ENCODE data around the gene SLC39A7. TPM values are rescaled to one million over a fixed set of nuclear protein-coding genes. Genes with fewer than 3 reads are reported as not detected.

The SLC39A7 gene
- total and polyA plus RNA-seq, 2 of the 13 experiments (the other 11 are each of a cell fraction or from before 2014, with no cell fraction given), result 142 to 229 TPM

- TF ChIP-seq ZBTB2 (CRISPR knock-in tag; IDR thresholded peaks at IDR 0.05; ENCODE audit: low read depth), result no peak
- no peak for TF ChIP-seq KDM1A (CRISPR knock-in tag; IDR thresholded peaks at IDR 0.05)
- TF ChIP-seq, protein P1, sequence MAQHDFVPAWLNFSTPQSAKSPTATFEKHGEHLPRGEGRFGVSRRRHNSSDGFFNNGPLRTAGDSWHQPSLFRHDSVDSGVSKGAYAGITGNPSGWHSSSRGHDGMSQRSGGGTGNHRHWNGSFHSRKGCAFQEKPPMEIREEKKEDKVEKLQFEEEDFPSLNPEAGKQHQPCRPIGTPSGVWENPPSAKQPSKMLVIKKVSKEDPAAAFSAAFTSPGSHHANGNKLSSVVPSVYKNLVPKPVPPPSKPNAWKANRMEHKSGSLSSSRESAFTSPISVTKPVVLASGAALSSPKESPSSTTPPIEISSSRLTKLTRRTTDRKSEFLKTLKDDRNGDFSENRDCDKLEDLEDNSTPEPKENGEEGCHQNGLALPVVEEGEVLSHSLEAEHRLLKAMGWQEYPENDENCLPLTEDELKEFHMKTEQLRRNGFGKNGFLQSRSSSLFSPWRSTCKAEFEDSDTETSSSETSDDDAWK (CRISPR knock-in tag; IDR thresholded peaks at IDR 0.05), result no peak
- TF ChIP-seq ZNF180 (CRISPR knock-in tag; IDR thresholded peaks at IDR 0.05; ENCODE audit: borderline replicate concordance, low read depth), result 0 out of 2 replicates have a peak, but pooled peaks have one; percentile 56
- 0 out of 2 replicates have a peak, but pooled peaks have one; percentile 65 for TF ChIP-seq ZNF704 (CRISPR knock-in tag; IDR thresholded peaks at IDR 0.05; ENCODE audit: borderline replicate concordance)
- TF ChIP-seq ZNF674 (CRISPR knock-in tag; IDR thresholded peaks at IDR 0.05; ENCODE audit: low read depth), result 0 out of 2 replicates have a peak, but pooled peaks have one; percentile 37
- peak; percentile 45; the same call in 1 of the 2 replicates for TF ChIP-seq ETV5 (CRISPR knock-in tag; IDR thresholded peaks at IDR 0.05; ENCODE audit: borderline replicate concordance)
- peak; percentile 73; the same call in 1 of the 2 replicates for TF ChIP-seq ZFYVE20 (CRISPR knock-in tag; IDR thresholded peaks at IDR 0.05; ENCODE audit: borderline replicate concordance, low read depth)
- TF ChIP-seq BCL6 (CRISPR knock-in tag; IDR thresholded peaks at IDR 0.05), result 0 out of 2 replicates have a peak, but pooled peaks have one; percentile 14
- no peak for TF ChIP-seq ZNF292 (CRISPR knock-in tag; IDR thresholded peaks at IDR 0.05; ENCODE audit: borderline replicate concordance, low read depth)
- TF ChIP-seq MAFG (CRISPR knock-in tag; IDR thresholded peaks at IDR 0.05), result no peak
- no peak for TF ChIP-seq MATR3 (CRISPR knock-in tag; IDR thresholded peaks at IDR 0.05)
- TF ChIP-seq, protein P2, sequence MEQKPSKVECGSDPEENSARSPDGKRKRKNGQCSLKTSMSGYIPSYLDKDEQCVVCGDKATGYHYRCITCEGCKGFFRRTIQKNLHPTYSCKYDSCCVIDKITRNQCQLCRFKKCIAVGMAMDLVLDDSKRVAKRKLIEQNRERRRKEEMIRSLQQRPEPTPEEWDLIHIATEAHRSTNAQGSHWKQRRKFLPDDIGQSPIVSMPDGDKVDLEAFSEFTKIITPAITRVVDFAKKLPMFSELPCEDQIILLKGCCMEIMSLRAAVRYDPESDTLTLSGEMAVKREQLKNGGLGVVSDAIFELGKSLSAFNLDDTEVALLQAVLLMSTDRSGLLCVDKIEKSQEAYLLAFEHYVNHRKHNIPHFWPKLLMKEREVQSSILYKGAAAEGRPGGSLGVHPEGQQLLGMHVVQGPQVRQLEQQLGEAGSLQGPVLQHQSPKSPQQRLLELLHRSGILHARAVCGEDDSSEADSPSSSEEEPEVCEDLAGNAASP (CRISPR knock-in tag; IDR thresholded peaks at IDR 0.05; ENCODE audit: borderline replicate concordance), result peak; percentile 67; the same call in 1 of the 2 replicates
- TF ChIP-seq SALL1 (CRISPR knock-in tag; IDR thresholded peaks at IDR 0.05), result peak; percentile 63
- TF ChIP-seq DBP (CRISPR knock-in tag; IDR thresholded peaks at IDR 0.05; ENCODE audit: not compliant biosample characterization), result peak; percentile 81
- TF ChIP-seq ZNF605 (CRISPR knock-in tag; IDR thresholded peaks at IDR 0.05), result peak; percentile 60; the same call in 1 of the 2 replicates
Measured at GRCh38 chr6:33204415-33205190, 3.9 kb downstream of the SLC39A7 start, which contains the start of gene HSD17B8 (continued).
